ENCODE results near the gene DNAJC6. TPM values are rescaled to one million over a fixed set of nuclear protein-coding genes. Genes with fewer than 3 reads are reported as not detected.

DNAJC6 gene
- polyA plus RNA-seq, 1 donor (not counting 4 experiments of a cell fraction or from before 2014, with no cell fraction given), result 7.7 TPM

- H3K27ac ChIP-seq (ENCODE audit: control insufficient read depth, insufficient read depth, low read length), result no peak overlapping the region
- no peaks in the 10 kb centered on the region for H3K9me3 ChIP-seq (ENCODE audit: control insufficient read depth, low read depth, low read length)
- dilution Hi-C loops (cut with MboI; ENCODE audit: extremely low pct_ligation_motif_present, low sequenced_read_pairs), result no loop called here
- FAIRE-seq, result no peak
- no peak overlapping the region for H3K4me2 ChIP-seq (ENCODE audit: control insufficient read depth, extremely low read depth, insufficient read depth, low read depth, low read length)
- H3K27me3 ChIP-seq (ENCODE audit: control insufficient read depth, extremely low read depth, insufficient read depth, low read length), result no peaks in the 10 kb centered on the region
- peaks cover 30% of the 10 kb centered on the region for H3K4me1 ChIP-seq (ENCODE audit: control insufficient read depth, extremely low read depth, insufficient read depth, low read length)
- no peaks in the 10 kb centered on the region for H3K36me3 ChIP-seq (ENCODE audit: control insufficient read depth in 2 of 2, extremely low read depth in 1 of 2, insufficient read depth in 2 of 2, low read length in 2 of 2)
- no peak for TF ChIP-seq EZH2 (IDR thresholded peaks at IDR 0.05; ENCODE audit: low read length)
- TF ChIP-seq CTCF (optimal IDR thresholded peaks at IDR 0.05 in 1 of 3, IDR thresholded peaks at IDR 0.05 in 1 of 3, conservative IDR thresholded peaks at IDR 0.05 in 1 of 3; ENCODE audit: extremely low read depth in 1 of 3, insufficient read depth in 2 of 3, low read length in 3 of 3), result no peak
- no peak overlapping the region for H3K4me3 ChIP-seq (ENCODE audit: control insufficient read depth in 2 of 3, extremely low read depth in 1 of 3, insufficient read depth in 2 of 3, low read depth in 1 of 3, low read length in 3 of 3)
- no peaks in the 10 kb centered on the region for H3K9me1 ChIP-seq (ENCODE audit: control insufficient read depth, extremely low read depth, insufficient read depth, low read length)
- H3K79me2 ChIP-seq (ENCODE audit: control insufficient read depth, insufficient read depth, low read length), result peaks cover 10% of the 10 kb centered on the region
- no peak for DNase-seq (ENCODE audit: low read depth, low spot score)
- no peak overlapping the region for H3K9ac ChIP-seq (ENCODE audit: control insufficient read depth, extremely low read depth, insufficient read depth, low read length)
- no peaks in the 10 kb centered on the region for H4K20me1 ChIP-seq (ENCODE audit: control insufficient read depth, extremely low read depth, insufficient read depth, low read length)
- no peak overlapping the region for H2AFZ ChIP-seq (ENCODE audit: control insufficient read depth, low read length)
Observed at GRCh38 chr1:65416767-65417166, 107.4 kb downstream of the DNAJC6 start.

GRCh38 chr1:65417729-65418128 lies 108.4 kb downstream of the DNAJC6 start:
- Histone ChIP-seq H3K4me3 (ENCODE audit: control insufficient read depth in 2 of 3, extremely low read depth in 1 of 3, insufficient read depth in 2 of 3, low read depth in 1 of 3, low read length in 3 of 3) (peak overlapping the region in 2 of 3 experiments; percentile 46 to 48), H2AFZ (ENCODE audit: control insufficient read depth, low read length) (peak overlapping the region; percentile 79), H3K9me1 (ENCODE audit: control insufficient read depth, extremely low read depth, insufficient read depth, low read length) (no peaks in the 10 kb centered on the region), H4K20me1 (ENCODE audit: control insufficient read depth, extremely low read depth, insufficient read depth, low read length) (no peaks in the 10 kb centered on the region), H3K4me1 (ENCODE audit: control insufficient read depth, extremely low read depth, insufficient read depth, low read length) (peaks cover 40% of the 10 kb centered on the region), H3K36me3 (ENCODE audit: control insufficient read depth in 2 of 2, extremely low read depth in 1 of 2, insufficient read depth in 2 of 2, low read length in 2 of 2) (no peaks in the 10 kb centered on the region), H3K9me3 (ENCODE audit: control insufficient read depth, low read depth, low read length) (no peaks in the 10 kb centered on the region), H3K4me2 (ENCODE audit: control insufficient read depth, extremely low read depth, insufficient read depth, low read depth, low read length) (peak overlapping the region; percentile 82), H3K27me3 (ENCODE audit: control insufficient read depth, extremely low read depth, insufficient read depth, low read length) (no peaks in the 10 kb centered on the region), H3K79me2 (ENCODE audit: control insufficient read depth, insufficient read depth, low read length) (peaks cover 20% of the 10 kb centered on the region), H3K27ac (ENCODE audit: control insufficient read depth, insufficient read depth, low read length) (peak overlapping the region; percentile 69), H3K9ac (ENCODE audit: control insufficient read depth, extremely low read depth, insufficient read depth, low read length) (peak overlapping the region; percentile 29)
- FAIRE-seq (peak; percentile 39), DNase-seq (ENCODE audit: low read depth, low spot score) (no peak)
- TF ChIP-seq CTCF (optimal IDR thresholded peaks at IDR 0.05 in 1 of 3, IDR thresholded peaks at IDR 0.05 in 1 of 3, conservative IDR thresholded peaks at IDR 0.05 in 1 of 3; ENCODE audit: extremely low read depth in 1 of 3, insufficient read depth in 2 of 3, low read length in 3 of 3), result no peak
- TF ChIP-seq EZH2 (IDR thresholded peaks at IDR 0.05; ENCODE audit: low read length), result no peak
- dilution Hi-C loops (cut with MboI; ENCODE audit: extremely low pct_ligation_motif_present, low sequenced_read_pairs), result no loop called here

Measured in keratinocyte (primary cell).